ENCODE data around the gene SDCCAG8.

SDCCAG8 gene

DNA sequence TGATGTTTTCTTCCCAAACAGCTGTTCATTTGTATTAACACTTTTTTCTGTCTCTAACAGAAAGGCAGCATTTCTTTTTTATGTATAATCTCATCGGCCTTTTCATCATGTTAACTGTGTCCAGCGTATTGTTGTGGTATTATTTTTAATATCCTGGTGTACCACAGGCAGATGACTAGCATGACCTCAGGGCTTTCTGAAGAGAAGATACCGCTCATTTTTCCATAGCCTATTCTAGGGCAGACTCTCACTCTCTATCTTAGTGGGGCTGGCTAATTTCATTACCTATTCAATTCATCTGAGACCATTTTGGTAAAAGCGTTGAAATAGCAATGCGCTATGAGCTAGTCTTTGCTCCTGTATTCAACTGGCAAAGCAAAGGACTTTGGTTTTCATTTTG lies 209.9 kb downstream of the SDCCAG8 start:
- DNase-seq, result peak; percentile 18

DNA sequence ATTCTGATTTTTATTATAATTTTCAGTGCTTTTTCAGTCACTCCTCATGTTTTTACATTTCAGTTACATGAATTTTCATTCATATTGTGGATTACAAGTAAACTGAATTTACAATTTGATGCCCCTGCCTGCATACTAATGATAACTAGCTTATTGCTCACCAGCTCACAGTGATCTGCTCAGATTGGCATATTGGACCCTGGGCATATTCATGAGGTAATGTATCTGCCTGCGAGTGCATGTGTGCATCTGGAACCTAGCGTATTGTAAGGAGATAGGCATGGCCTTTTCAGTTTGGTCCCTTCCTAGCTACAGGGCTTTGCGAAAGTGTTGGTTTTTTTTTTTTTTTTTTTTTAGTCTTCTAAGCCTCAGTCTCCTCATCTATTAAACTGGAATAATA lies 213.7 kb downstream of the SDCCAG8 start:
- no peak for DNase-seq

DNA sequence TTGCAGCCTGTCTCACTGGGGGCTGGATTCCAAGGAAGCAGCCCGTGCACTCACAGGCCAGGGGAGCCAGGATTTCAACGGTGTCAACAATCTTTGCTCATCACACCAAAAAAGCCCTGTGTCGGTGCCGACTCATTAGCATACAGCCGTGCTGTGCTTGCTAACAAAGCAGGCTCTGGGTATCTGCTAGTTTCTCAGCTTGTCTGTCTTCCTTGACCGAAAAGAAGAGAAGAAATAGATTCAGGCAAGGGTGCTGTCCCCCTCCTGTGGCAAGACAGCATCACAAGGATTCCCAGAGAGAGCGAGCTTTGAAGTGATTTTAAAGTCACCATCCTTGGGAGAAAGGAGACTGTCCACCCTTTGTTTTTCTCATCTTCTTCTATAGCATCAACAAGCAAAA lies 214.7 kb downstream of the SDCCAG8 start:
- DNase-seq, result no peak

DNA sequence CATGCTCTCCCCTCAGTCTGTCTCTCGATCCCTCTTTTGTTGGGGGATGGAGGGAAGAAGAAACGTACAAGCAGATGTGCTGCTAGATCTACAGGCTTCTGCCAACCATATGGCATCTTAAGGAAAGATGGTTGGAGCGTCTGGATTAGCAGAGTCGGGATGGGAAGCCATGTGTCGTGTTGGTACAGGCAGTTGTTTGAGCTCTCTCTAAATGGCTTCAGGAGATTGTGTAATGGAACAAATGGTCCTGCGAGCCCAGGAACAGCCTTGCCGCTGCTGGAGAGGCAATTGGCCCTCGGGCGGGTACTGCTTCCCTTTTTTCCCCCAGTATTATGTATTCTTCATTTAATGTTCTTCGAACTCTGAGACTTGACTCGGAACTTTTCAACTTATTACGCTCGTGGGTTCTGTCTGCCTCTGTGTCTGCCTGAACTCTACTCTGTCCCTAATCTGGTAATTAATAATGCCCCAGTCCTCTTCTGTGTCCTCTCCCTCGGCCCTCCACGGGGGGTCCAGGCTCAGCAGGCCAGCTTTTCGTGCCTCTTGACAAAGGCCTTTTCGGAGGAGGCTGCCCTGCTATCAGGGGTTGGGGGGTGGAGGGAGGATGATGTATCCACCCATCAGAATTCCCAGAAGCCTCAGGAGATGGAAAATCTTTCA lies 215.3 kb downstream of the SDCCAG8 start:
- DNase-seq, result no peak

DNA sequence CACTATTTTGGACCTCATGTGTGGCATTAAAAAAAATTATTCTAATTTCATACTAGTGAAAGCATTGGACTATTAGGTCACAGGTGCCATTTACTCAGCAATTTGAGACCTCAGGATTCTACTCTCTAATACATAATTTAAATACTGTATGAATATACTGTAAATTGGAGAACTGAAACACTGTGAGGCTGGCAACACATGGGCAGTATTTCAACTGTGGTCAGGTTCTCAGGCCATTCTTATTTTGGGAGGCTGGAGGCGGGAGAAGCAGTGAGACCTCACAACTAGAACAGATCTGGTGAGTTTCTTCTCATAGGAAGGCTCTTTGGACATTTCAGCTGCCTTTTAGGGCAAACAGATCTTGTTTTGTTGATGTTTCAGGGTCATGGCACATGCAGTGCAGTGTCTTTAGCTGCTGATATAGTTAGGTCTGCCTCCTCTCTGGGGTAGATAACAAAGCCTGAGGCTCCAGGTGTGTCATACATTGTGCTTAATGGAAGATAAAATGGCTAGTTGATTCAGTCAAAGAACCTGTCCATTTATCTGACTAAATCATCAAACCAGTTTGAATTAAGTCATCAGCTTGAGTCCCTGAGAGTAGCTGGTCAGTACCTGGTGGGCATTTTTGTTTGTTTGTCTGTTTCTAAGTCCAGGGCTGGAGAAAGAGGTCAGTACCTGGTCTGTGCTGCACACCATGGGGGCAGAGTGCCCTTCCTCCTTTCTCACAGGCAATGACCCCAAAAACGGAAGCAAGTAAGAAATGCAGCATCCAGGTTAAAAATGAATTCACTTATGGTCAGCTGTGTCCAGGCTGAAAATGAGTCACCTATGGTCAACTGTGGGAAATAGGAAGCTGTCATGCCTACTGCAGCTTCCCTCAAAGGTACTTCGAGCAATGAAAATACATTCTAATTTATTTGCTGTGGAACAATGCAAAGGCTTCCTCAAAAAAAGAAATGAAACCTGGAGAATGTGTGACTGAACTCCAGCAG lies 216.2 kb downstream of the SDCCAG8 start:
- DNase-seq, result no peak

DNA sequence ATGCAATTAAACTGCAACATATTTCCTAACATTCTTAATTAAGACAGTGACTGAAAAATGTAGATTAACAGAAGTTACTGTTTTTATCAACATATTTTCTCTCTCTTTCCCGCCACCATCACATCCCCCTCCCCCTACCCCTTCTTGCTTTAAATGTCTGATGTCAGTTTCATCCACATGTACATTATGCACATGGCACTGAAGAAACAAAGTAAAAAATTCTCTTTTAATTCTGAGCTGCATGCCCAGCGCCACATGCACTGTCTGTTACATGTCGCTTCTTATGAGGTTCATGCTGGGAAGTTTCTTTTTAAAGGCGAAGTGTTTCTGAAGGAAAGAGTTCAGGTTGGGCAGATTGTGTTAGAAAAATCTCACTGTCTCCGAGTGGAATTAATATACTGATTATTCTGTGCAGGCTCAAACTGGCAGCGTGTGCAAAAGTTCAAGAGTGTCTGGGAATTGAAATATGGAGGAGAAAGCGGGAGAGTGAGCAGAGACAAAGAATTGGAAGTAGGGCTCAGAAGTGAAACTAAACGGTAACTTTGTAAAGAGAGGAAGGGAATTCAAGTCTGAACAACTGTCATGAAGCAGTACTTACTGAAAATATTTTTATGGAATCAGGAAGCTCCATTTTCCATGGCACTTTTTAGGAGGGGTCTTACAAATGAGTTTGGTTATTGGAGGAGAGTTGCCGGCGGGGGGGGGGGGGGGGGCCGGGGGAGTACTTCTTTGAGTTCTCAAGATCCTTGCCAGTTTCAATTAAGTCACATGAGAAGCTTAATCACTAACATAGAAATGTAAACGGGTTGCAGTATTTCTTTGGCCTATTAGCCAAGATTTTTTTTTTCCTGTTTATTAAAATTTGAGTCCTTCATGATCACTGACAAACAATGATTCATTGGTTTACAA lies 217.6 kb downstream of the SDCCAG8 start:
- no peak for DNase-seq

DNA sequence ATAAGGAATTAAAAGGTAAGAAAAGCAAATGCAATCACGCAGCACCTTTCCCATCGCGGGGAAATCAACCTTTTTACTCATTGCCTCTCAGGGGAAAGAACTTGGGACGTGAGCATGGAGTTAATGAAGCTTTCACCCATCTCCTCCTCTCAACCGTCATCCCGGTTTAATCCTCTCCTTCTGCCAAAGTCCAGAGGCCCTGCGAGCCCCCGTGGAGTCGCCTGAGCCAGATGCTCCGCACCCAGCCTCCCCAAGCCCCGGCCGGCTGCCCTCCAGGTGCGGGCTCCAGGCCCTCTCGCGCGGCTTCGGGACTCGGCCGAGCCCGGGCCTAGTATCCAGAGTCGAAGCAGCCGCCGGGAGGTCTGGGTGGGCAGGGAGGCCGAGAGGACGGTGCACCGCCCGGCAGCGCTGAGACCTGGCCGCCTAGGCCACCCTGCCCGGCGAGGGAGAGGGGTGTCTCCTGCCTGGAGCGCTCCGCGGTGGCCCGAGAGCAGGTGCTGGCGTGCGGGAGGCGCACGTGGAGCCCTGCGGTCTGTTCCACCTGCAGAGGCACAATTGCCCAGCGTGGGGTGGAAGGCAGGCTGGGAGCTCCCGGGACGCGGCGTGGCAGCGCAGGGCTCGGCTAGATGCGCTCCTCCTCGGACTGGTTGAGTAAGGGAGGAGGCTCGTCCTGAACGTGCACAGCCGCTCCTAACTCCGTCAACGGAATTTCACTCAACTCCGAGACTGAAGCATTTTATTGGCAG lies 218.5 kb downstream of the SDCCAG8 start:
- no peak for DNase-seq

DNA sequence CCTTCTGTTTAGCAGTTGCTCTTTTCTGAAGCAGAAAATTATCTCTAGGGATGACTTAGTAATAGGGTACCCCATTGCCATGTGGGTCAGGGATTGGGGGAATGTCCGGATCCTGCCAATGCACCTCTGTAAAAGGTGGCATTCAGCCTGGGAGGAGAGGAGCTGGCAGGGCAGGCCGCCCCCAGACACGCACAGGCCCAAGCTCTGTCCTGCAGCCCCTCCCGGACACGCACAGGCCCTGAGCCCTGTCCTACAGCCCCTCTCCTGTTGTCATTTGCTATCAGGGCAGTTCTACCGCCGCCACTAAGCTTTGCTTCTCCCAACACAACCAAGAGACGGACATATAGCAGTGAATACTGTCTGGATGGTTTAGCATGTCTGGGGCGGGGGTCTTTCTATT lies 219.1 kb downstream of the SDCCAG8 start:
- DNase-seq, result no peak

DNA sequence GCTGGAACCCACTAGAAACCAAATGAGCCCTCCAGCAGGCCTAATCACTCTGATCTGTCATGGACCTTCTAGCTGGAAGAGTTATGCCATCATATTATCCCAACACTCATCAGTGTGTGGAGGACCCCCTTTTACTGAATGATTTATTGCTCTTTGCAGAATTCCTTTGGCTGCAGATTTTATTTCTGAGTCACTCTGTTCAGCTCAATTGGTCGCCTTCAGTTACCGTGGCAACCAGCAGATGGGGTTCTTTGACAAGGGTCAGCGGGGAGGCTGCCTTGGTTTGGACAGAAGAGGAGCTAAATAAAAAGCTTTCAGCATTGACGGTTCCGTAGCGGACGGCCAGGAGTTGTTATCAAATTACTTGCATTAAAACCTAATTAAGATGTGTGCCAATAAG lies 220.1 kb downstream of the SDCCAG8 start:
- DNase-seq, result no peak

DNA sequence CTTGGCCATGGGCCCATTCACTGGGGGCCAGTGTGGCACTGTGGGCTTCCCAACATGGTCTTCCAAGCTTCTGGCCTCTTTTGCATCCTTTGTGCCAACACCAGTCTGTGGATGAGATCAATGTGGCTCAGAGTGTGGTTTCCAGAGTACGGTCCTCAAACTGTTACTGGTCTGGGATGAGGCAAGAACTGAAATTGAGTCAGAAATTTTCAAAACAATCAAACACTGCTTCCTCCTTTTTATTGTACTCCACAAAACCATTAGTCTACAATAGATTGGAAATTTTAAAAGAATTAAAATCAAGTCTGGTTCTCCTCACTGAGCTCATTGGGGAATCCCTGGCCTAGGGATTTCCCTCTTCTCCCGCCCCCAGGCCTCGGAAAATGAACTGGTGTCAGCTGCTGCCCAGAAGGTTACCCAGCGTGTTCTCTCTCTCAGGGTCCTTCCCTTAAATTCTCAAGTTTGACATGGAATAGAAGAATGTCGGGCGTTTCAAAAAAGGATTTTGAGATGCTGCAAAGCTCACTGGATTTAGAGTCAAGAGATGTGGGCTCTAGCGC lies 222.0 kb downstream of the SDCCAG8 start:
- no peak for DNase-seq

DNA sequence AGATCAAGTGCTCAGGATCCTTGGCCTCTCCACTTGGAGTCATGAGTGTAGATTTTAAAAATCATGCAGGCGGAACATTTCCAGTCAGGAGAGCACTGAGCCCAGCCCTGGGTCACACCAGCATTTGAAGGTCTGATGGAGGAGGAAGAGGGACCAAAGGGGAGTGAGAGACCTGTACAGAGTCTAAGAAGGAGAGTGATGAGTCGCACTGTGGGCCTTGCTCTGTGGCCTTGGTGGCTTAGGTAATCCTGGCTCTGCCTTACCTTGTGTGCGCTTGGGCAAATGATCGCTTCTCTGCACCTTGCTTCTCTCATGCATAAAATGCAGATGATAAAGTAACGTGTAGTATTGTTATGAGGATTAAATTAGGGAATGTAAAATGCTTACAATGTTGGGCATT lies 225.3 kb downstream of the SDCCAG8 start:
- DNase-seq, result no peak

DNA sequence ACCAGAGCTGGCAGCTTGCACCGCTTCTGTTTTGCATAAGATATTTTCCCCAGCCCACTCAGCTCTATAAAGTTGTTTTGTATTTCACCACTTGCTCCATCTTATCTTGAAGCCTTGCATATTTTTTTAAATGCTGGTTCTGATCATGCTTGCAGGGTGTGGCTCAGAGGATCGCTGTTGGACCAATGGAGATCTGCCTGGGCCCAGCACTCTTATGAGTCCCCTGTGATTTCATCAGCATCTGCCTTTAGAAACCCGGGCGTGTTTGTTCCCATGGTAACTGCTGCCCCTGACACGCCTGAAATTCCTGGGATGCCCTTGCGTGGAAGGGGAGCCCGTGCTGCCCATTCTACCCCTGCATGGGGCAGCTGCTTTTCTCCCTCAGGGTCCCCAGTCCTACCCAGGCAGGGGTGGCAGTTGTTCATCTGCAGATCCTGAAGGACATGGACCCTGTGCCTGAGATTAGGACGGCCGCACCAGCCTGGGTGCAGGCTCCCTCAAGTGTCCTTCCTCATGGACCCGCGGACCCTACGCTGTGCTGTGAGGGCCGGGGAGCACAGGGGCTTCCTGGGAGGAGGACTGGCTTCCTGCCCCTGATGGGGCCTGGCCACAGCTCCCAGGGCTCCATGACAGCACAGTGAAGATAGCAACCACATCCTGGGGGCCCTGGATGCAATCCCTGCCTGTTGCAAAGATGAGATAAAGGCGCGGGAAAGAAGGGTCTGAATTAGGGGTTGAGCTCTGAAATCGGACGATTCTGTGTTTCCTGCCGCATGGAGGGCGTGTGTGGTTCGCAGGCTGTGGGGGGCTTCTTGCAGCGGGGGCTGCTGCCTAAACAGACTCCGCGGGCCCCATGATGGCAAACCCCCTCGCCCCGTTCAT lies 226.5 kb downstream of the SDCCAG8 start:
- DNase-seq, result peak; percentile 19

DNA sequence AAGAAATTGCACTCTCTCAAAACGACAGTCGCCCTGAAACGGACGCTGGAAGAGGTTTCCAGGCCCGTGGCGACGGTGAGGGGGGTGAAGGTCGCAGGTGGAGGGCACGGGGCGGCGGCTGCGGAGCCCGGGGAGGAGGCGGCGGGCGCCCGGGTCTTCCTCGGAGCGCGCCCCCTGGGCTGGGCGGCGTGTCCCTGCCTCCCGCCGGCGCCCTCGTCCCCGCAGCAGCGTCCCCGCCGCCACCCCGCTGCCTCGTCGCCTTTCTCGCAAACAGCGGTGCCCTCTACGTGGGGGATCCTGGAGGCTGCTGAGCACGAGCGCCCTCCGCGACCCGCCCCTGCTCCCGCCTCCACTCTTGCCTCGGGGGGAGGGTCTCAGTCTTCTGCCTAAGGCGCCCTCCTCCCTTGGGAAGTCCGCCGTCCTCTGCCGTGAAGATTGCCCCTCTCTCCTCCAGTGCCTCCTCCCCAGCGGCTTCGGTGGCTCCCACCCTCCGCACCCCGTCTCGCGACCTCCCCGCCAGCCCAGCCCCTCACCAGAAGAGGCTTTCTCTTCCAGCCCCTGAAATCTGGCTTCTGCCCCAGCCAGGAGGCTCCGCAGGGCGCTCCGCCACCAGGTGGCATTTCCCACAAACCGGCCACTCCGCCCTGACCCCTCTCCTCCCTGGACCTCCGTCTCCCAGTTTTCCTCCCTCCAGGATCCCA lies 227.4 kb downstream of the SDCCAG8 start:
- DNase-seq, result no peak

DNA sequence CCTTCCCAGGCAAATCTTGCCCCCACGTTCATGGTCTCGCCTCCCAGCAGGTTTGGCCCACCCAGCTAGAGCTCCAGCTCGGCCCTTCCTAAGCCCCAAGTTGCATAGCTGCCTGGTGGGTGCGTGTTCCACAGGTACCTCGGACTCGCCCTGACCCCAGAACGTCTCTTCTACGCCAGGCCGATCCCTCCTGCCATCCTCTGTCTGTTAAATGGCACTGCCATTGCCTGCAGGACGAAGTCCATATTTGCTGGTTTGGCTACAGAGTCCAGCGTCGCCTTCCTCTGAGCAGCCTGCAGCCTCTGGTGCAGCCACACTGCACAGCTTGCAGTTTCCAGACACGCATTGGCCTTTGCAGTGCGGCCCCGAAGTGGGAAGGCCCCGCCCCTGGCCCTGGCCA lies 228.1 kb downstream of the SDCCAG8 start:
- no peak for DNase-seq

DNA sequence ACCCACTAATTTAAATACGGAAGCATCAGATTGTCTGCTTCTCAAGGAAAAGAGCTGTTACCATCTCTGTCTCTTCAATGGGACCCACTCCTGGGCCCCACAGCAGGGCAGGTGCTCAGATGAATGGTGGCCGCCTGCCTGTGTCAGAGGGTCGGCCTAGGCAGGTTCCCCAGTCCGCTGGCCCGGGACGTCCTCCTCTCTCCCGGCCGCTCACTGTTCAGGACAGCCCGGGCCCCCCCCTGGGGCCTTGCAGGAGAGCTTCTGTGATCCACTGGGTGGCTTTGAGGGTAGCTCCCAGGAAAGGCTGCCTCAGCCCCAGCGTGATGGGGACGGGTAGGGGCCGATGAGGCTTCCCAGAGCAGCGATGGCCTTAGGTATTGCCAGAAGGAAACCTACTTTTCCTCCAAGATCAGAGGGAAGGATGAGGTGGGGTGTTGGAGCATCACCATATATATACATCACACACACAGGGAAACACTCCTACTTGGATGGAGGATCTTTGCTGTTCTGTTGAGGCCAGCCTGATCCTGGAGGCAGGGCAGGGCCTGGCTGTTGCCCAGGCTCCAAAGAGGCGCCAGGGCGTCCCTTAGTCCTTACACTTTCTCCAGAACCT lies 231.3 kb downstream of the SDCCAG8 start:
- DNase-seq, result no peak

DNA sequence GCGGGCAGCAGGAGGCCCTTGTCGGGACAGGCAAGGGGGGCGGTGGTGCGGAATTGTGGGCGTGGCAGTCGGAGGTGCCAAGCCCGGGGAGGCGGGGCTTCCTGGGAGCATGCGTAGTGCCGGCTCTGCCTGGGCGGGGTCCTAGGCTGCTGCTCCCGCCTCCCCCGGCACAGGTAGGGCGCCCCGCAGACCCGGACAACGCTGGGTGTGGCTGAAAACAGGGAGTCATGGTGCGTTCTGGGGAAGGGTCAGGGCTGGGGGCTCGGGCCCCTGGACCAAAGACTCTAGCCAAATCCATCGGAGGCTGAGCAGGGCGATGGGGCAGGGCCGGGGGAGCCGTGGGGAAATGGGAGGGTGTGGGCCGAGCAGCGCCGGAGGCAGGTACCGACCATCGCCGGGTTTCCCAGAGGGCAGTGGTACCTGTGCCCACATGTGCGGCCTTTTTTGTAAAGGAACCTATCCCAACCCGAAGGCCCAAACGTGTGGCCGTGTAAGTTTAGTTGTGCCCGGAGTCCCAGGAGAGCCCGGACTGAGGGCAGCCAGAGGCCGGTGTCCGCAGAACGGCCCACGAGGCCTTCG lies 231.9 kb downstream of the SDCCAG8 start:
- DNase-seq, result no peak

DNA sequence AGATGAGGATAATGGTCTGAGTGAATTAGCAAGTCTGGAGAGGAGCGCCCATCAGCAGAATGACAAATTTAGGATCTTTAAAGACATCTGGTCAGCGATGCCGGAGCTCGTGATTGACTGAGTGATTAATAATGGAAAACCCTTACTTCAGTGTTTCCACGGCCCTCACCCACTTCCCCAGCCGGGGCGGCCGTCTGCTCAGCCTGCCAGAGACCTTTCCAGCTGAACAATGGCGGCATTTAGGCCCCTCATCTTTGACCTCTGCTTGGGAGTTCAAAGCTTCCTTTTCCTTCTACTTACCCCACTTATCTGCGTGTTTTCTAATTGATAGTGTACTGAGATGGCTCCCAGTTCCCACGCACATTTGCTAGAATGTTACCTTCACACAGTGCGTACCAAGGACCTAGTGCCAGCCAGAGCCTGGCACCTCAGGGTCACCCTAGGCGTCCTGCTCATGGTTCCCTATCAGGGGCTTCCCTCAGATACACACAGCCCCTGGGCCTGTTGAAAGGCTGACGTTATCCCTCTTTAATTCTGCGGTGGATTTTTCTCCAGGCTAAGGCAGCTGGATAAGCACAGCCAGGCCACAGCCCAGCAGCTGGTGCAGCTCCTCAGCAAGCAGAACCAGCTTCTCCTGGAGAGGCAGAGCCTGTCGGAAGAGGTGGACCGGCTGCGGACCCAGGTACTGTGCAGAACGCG lies 232.8 kb downstream of the SDCCAG8 start:
- DNase-seq, result no peak

DNA sequence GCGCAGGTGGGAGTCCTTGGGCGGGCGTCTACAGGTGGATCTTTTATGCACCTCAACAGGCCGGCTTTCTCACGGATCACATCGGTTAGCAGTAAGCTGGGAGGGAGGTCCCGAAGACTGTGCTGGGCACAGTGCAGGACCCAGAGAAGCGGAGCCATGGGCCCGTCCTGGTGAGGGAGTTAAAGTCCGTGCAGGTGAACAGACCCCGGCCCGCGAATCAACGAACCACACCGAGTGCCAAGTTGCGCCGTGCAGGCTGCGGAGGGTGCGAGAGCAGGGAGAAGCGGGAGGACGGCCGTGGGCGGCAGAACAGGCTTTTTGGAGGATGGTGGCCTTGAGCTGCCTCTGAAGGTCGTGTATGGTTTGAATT lies 233.3 kb downstream of the SDCCAG8 start:
- no peak for DNase-seq
